HG02798 (cell line): ENCODE measurements around the gene PKIG.

ENCODE experiments used
- ATAC-seq: cut with Tn5 transposase; IDR thresholded peaks from one replicate; pipeline ENCODE4 v1.9.1; 2021; ENCODE audit warnings: mild to moderate bottlenecking; ENCODE audit not compliant: unreplicated experiment, poor library complexity

PKIG gene

GRCh38 chr20:44615876-44616603 lies 33.7 kb downstream of the PKIG start:
- ATAC-seq: no peak

- ATAC-seq: no peak
Measured at GRCh38 chr20:44616604-44616964, 34.2 kb downstream of the PKIG start.

GRCh38 chr20:44618318-44618731 lies 35.9 kb downstream of the PKIG start:
- no peak for ATAC-seq

GRCh38 chr20:44619294-44619693 lies 36.9 kb downstream of the PKIG start:
- no peak for ATAC-seq

GRCh38 chr20:44620030-44620429 lies 37.7 kb downstream of the PKIG start:
- no peak for ATAC-seq

- no peak for ATAC-seq
Measured at GRCh38 chr20:44621325-44621724, 38.9 kb downstream of the PKIG start.

GRCh38 chr20:44621939-44622338 lies 39.6 kb downstream of the PKIG start:
- no peak for ATAC-seq

GRCh38 chr20:44622501-44623270 lies 40.3 kb downstream of the PKIG start:
- ATAC-seq: no peak

- ATAC-seq: no peak
Measured at GRCh38 chr20:44624152-44624551, 41.8 kb downstream of the PKIG start.

GRCh38 chr20:44624743-44625271 lies 42.4 kb downstream of the PKIG start:
- no peak for ATAC-seq

GRCh38 chr20:44625361-44625760 lies 43.0 kb downstream of the PKIG start:
- no peak for ATAC-seq

- no peak for ATAC-seq
Measured at GRCh38 chr20:44626278-44626677, 43.9 kb downstream of the PKIG start.

GRCh38 chr20:44627364-44628010 lies 45.1 kb downstream of the PKIG start:
- no peak for ATAC-seq

GRCh38 chr20:44629017-44629385 lies 46.6 kb downstream of the PKIG start:
- no peak for ATAC-seq

GRCh38 chr20:44629542-44629941 lies 47.2 kb downstream of the PKIG start:
- ATAC-seq: no peak

GRCh38 chr20:44630297-44630696 lies 47.9 kb downstream of the PKIG start:
- no peak for ATAC-seq

- ATAC-seq: no peak
Measured at GRCh38 chr20:44632103-44632752, 49.8 kb downstream of the PKIG start.

GRCh38 chr20:44633187-44633810 lies 50.9 kb downstream of the PKIG start:
- no peak for ATAC-seq

- no peak for ATAC-seq
Measured at GRCh38 chr20:44633872-44634600, 51.7 kb downstream of the PKIG start.

GRCh38 chr20:44635877-44636276 lies 53.5 kb downstream of the PKIG start:
- no peak for ATAC-seq
